ENCODE results near the gene CCT3. TPM values are rescaled to one million over a fixed set of nuclear protein-coding genes. Genes with fewer than 3 reads are reported as not detected.

Gene CCT3
- total RNA-seq, 1 donor from 2014 or later, result 360 TPM

DNA sequence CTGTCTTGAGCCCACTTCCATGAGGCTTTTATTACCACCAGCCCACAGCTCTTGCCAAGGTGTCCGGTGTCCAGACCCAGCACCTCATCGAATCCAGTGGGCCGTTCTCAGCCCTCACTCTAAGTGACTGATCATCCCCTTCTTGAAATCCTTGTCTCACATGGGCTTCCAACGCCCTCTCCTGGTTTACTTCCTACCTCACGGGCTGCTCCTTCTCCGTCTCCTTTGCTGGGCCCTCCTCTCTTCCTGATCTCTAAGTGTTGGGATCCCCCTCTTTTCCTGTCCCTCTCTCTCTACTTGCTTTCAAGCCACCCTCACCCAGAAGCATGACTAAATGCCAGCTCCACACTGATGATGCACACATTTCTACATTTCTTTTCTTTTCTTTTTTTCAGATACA, 21.9 kb upstream of the CCT3 start:
- no peak overlapping the region for H3K4me3 Mint-ChIP-seq (ENCODE audit: unreplicated experiment)
- TF ChIP-seq, protein P1, sequence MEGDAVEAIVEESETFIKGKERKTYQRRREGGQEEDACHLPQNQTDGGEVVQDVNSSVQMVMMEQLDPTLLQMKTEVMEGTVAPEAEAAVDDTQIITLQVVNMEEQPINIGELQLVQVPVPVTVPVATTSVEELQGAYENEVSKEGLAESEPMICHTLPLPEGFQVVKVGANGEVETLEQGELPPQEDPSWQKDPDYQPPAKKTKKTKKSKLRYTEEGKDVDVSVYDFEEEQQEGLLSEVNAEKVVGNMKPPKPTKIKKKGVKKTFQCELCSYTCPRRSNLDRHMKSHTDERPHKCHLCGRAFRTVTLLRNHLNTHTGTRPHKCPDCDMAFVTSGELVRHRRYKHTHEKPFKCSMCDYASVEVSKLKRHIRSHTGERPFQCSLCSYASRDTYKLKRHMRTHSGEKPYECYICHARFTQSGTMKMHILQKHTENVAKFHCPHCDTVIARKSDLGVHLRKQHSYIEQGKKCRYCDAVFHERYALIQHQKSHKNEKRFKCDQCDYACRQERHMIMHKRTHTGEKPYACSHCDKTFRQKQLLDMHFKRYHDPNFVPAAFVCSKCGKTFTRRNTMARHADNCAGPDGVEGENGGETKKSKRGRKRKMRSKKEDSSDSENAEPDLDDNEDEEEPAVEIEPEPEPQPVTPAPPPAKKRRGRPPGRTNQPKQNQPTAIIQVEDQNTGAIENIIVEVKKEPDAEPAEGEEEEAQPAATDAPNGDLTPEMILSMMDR (IDR thresholded peaks at IDR 0.05; ENCODE audit: insufficient read depth, low read depth, low read length), result peak; percentile 21
- no peak for TF ChIP-seq EZH2 (IDR thresholded peaks at IDR 0.05; ENCODE audit: insufficient read depth, low read length)
- peaks cover 4% of the 10 kb centered on the region for H3K4me1 Mint-ChIP-seq (ENCODE audit: low read depth, unreplicated experiment)
- H4K20me1 ChIP-seq (ENCODE audit: insufficient read depth, low read length), result no peaks in the 10 kb centered on the region
- peaks cover 25% of the 10 kb centered on the region for H3K27me3 ChIP-seq (ENCODE audit: insufficient read depth, low read length)
- no peak overlapping the region for H3K9ac ChIP-seq (ENCODE audit: low read length)
- peaks cover 3% of the 10 kb centered on the region for H3K36me3 Mint-ChIP-seq (ENCODE audit: low read depth, unreplicated experiment)
- FAIRE-seq (no peak), DNase-seq (ENCODE audit: low read depth) (no peak)
- no peak overlapping the region for H3K27ac Mint-ChIP-seq (ENCODE audit: unreplicated experiment)
- peaks cover 9% of the 10 kb centered on the region for H3K9me3 Mint-ChIP-seq (ENCODE audit: unreplicated experiment)
- H3K27ac ChIP-seq (ENCODE audit: low read depth, low read length), result no peak overlapping the region
- H3K36me3 ChIP-seq (ENCODE audit: insufficient read depth, low read length), result no peaks in the 10 kb centered on the region
- no peaks in the 10 kb centered on the region for H3K9me3 ChIP-seq (ENCODE audit: insufficient read depth, low read depth, low read length)
- H3K4me1 ChIP-seq (ENCODE audit: insufficient read depth, low read length), result no peaks in the 10 kb centered on the region
- no peak overlapping the region for H3K4me3 ChIP-seq (ENCODE audit: insufficient read depth, low read depth, low read length)
- no peak overlapping the region for H2AFZ ChIP-seq (ENCODE audit: low read depth, low read length)
- no peaks in the 10 kb centered on the region for H3K79me2 ChIP-seq (ENCODE audit: insufficient read depth, low read length)
- no peak overlapping the region for H3K4me2 ChIP-seq (ENCODE audit: low read length)
- H3K27me3 Mint-ChIP-seq (ENCODE audit: low read depth, unreplicated experiment), result peaks cover 30% of the 10 kb centered on the region

DNA sequence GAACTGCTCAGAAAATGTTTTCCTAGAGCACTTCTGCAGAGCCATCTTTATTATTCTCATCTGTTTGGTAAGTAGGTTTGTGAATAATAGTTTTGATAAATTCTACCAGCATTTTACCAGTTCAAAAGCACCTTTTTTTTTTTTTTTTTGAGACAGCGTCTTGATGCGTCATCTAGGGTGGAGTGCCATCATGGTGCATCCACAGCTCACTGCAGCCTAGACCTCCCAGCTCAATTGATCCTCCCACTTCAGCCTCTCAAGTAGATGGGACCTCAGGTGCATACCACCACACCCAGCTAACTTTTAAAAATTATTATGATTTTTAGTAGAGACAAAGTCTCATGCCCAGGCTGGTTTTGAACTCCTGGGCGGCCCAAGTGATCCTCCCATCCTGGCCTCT, 21.2 kb upstream of the CCT3 start:
- no peak for DNase-seq (ENCODE audit: low read depth)
- Histone ChIP-seq H3K27me3 (ENCODE audit: insufficient read depth, low read length) (peaks cover 23% of the 10 kb centered on the region), H3K36me3 (ENCODE audit: insufficient read depth, low read length) (no peaks in the 10 kb centered on the region), H3K79me2 (ENCODE audit: insufficient read depth, low read length) (no peaks in the 10 kb centered on the region), H3K27ac (ENCODE audit: low read depth, low read length) (no peak overlapping the region), H3K9ac (ENCODE audit: low read length) (no peak overlapping the region), H2AFZ (ENCODE audit: low read depth, low read length) (no peak overlapping the region), H3K4me1 (ENCODE audit: insufficient read depth, low read length) (no peaks in the 10 kb centered on the region), H3K4me2 (ENCODE audit: low read length) (no peak overlapping the region), H4K20me1 (ENCODE audit: insufficient read depth, low read length) (no peaks in the 10 kb centered on the region), H3K9me3 (ENCODE audit: insufficient read depth, low read depth, low read length) (no peaks in the 10 kb centered on the region), H3K4me3 (ENCODE audit: insufficient read depth, low read depth, low read length) (no peak overlapping the region)
- Mint-ChIP-seq H3K4me1 (ENCODE audit: low read depth, unreplicated experiment) (peaks cover 4% of the 10 kb centered on the region), H3K36me3 (ENCODE audit: low read depth, unreplicated experiment) (no peaks in the 10 kb centered on the region), H3K9me3 (ENCODE audit: unreplicated experiment) (peaks cover 6% of the 10 kb centered on the region), H3K27ac (ENCODE audit: unreplicated experiment) (no peak overlapping the region), H3K27me3 (ENCODE audit: low read depth, unreplicated experiment) (peaks cover 26% of the 10 kb centered on the region), H3K4me3 (ENCODE audit: unreplicated experiment) (no peak overlapping the region)
- FAIRE-seq, result no peak
- TF ChIP-seq, protein P1 (IDR thresholded peaks at IDR 0.05; ENCODE audit: insufficient read depth, low read depth, low read length), result no peak
- TF ChIP-seq EZH2 (IDR thresholded peaks at IDR 0.05; ENCODE audit: insufficient read depth, low read length), result no peak

DNA sequence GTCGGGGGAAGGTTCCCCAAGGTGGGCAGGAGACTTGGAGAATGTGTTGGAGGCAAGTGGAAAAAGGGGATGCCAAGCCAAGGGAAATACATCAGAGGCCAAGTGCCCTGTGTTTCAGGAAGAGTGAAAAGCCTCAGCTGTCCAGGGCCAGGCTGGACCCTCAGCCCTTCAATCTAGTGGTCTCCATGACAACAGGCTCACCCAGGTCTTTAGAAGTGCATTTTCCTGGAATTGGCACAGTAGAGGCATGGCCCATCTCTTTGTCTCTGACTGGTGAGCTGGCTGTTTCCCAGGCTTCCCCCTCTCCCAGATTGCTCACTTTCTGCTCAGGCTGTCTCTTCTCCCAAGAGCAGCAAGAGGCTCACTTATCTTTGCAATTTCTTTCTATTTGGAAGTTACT, 20.5 kb upstream of the CCT3 start:
- H3K4me3 ChIP-seq (ENCODE audit: insufficient read depth, low read depth, low read length), result no peak overlapping the region
- H4K20me1 ChIP-seq (ENCODE audit: insufficient read depth, low read length), result no peaks in the 10 kb centered on the region
- Mint-ChIP-seq H3K36me3 (ENCODE audit: low read depth, unreplicated experiment) (no peaks in the 10 kb centered on the region), H3K27me3 (ENCODE audit: low read depth, unreplicated experiment) (peaks cover 25% of the 10 kb centered on the region), H3K4me1 (ENCODE audit: low read depth, unreplicated experiment) (peaks cover 4% of the 10 kb centered on the region), H3K27ac (ENCODE audit: unreplicated experiment) (no peak overlapping the region), H3K4me3 (ENCODE audit: unreplicated experiment) (no peak overlapping the region), H3K9me3 (ENCODE audit: unreplicated experiment) (peaks cover 1% of the 10 kb centered on the region)
- no peak for DNase-seq (ENCODE audit: low read depth)
- FAIRE-seq, result no peak
- H3K4me1 ChIP-seq (ENCODE audit: insufficient read depth, low read length), result no peaks in the 10 kb centered on the region
- H2AFZ ChIP-seq (ENCODE audit: low read depth, low read length), result no peak overlapping the region
- no peak overlapping the region for H3K4me2 ChIP-seq (ENCODE audit: low read length)
- H3K27ac ChIP-seq (ENCODE audit: low read depth, low read length), result no peak overlapping the region
- no peaks in the 10 kb centered on the region for H3K9me3 ChIP-seq (ENCODE audit: insufficient read depth, low read depth, low read length)
- no peaks in the 10 kb centered on the region for H3K79me2 ChIP-seq (ENCODE audit: insufficient read depth, low read length)
- H3K27me3 ChIP-seq (ENCODE audit: insufficient read depth, low read length), result peaks cover 21% of the 10 kb centered on the region
- no peak overlapping the region for H3K9ac ChIP-seq (ENCODE audit: low read length)
- TF ChIP-seq, protein P1 (IDR thresholded peaks at IDR 0.05; ENCODE audit: insufficient read depth, low read depth, low read length), result no peak
- no peak for TF ChIP-seq EZH2 (IDR thresholded peaks at IDR 0.05; ENCODE audit: insufficient read depth, low read length)
- H3K36me3 ChIP-seq (ENCODE audit: insufficient read depth, low read length), result no peaks in the 10 kb centered on the region

Data from astrocyte (in vitro differentiated cells and primary cell).